Neuron (in vitro differentiated cells): ENCODE data around the gene NDRG3.
A peak's percentile ranks its signal among the peaks of the same experiment; 100 is the strongest.
"Not testable (repeated sequence)": the region's sequence is repeated elsewhere in the genome, so short reads cannot be mapped to it uniquely, and the experiment has no call there.

ENCODE experiments used
- H2AFZ ChIP-seq: one replicate; pipeline ENCODE4 v1.6.1; 2013; ENCODE audit warnings: low read depth, mild to moderate bottlenecking, inconsistent platforms, low read length, moderate library complexity
- H3K27me3 ChIP-seq: one replicate; pipeline ENCODE4 v1.6.1; 2013; ENCODE audit warnings: low read length; ENCODE audit not compliant: insufficient read depth
- H3K36me3 ChIP-seq: one replicate; pipeline ENCODE4 v1.6.1; 2013; ENCODE audit warnings: low read length; ENCODE audit not compliant: insufficient read depth
- H3K4me1 ChIP-seq: one replicate; pipeline ENCODE4 v1.6.1; 2013; ENCODE audit warnings: low read length; ENCODE audit not compliant: insufficient read depth
- H3K4me3 ChIP-seq: 2 replicates; pipeline ENCODE4 v1.5.1; 2013; ENCODE audit warnings: mild to moderate bottlenecking, low read length, moderate library complexity
- H3K9me3 ChIP-seq: one replicate; pipeline ENCODE4 v1.6.1; 2013; ENCODE audit warnings: low read length

The NDRG3 gene

DNA sequence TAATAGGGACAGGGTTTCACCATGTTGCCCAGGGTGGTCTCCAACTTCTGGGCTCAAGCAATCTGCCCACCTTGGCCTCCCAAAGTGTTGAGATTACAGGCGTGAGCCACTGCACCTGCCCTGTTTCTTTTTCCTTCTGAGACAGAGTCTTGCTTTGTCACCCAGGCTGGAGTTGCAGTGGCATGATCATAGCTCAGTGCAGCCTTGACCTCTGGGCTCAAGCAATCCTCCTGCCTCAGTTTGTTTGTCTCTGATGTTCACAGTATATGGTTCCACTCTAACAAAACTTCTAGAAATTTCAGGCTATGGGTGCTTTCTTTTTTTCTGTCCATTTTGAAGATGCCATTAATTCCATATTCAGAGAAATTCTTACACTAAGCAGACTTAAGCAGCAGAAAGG is 33.1 kb downstream of the NDRG3 start:
- no peak overlapping the region for H2AFZ ChIP-seq
- no peaks in the 10 kb centered on the region for H3K27me3 ChIP-seq
- no peaks in the 10 kb centered on the region for H3K9me3 ChIP-seq
- no peaks in the 10 kb centered on the region for H3K4me1 ChIP-seq
- H3K36me3 ChIP-seq, result no peaks in the 10 kb centered on the region
- H3K4me3 ChIP-seq, result no peak overlapping the region

DNA sequence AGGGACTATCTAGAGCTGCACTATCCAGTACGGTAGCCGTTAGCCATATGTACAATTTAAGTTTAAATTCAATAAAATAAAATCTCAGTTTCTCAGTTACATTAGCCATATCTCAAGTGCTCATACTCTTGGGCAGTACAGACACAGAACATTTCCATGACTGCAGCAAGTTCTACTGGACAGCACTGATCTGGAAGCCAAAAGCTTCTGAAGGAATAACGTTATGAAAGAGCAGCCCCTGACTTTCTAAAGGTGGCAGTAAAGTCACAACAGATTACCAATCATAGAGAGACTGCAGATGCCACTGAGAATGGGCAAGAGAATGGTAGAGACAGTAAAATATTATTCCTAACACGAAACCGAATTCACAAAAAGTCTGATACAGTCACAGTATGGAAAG is 36.8 kb downstream of the NDRG3 start:
- H3K9me3 ChIP-seq, result no peaks in the 10 kb centered on the region

DNA sequence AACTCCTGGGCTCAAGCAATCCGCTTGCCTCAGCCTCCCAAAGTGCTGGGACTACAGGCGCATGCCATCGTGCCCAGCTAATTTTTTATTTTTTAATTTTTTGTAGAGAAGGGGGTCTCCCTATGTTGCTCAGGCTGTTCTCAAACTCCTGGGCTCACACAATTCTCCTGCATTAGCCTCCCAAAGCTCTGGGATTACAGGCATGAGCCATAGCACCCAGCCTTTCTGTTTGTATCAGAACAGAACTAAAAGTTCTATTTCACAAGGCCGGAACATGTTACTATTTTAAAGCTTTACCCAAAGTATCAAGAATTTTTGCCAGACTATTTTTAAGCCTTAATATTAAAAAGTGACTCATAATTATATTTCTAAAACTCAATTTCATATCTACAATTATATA is 42.4 kb downstream of the NDRG3 start:
- no peaks in the 10 kb centered on the region for H3K9me3 ChIP-seq
- H3K27me3 ChIP-seq, result no peaks in the 10 kb centered on the region
- H2AFZ ChIP-seq, result no peak overlapping the region

More for the DNA sequence above, 36.8 kb downstream of the NDRG3 start:
- Histone ChIP-seq H3K27me3 (no peaks in the 10 kb centered on the region), H3K4me1 (no peaks in the 10 kb centered on the region), H3K36me3 (no peaks in the 10 kb centered on the region), H3K4me3 (no peak overlapping the region), H2AFZ (no peak overlapping the region)

GRCh38 chr20:36700438-36700837 is 45.5 kb downstream of the NDRG3 start:
- no peaks in the 10 kb centered on the region for H3K36me3 ChIP-seq
- no peak overlapping the region for H2AFZ ChIP-seq
- H3K4me3 ChIP-seq, result no peak overlapping the region
- H3K27me3 ChIP-seq, result no peaks in the 10 kb centered on the region
- H3K4me1 ChIP-seq, result peaks cover 10% of the 10 kb centered on the region
- no peaks in the 10 kb centered on the region for H3K9me3 ChIP-seq

More for the DNA sequence above, 42.4 kb downstream of the NDRG3 start:
- Histone ChIP-seq H3K4me1 (peaks cover 10% of the 10 kb centered on the region), H3K36me3 (no peaks in the 10 kb centered on the region), H3K4me3 (no peak overlapping the region)

DNA sequence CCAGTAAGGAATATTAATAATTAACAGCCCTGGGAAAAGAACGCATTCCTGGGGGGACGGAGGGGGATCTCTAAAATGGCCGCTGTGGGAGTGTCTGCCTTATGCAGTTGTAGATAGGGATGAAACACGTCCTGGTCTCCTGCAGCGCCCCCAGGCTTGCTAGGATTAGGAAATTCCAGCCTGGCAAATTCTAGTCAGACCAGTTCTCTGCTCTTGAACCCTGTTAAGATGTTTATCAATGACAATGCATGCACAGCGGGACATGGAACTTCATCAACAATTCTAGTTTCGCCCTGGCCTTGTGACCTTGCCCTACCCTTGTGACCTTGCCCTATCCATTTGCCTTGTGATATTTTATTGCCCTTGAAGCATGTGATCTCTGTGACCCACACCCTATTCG is 50.4 kb downstream of the NDRG3 start:
- H3K9me3 ChIP-seq, H3K27me3 ChIP-seq, H3K36me3 ChIP-seq, H3K4me1 ChIP-seq, H2AFZ ChIP-seq, H3K4me3 ChIP-seq: not testable (repeated sequence)

- Histone ChIP-seq H3K36me3 (peaks cover 7% of the 10 kb centered on the region), H2AFZ (no peak overlapping the region), H3K9me3 (no peaks in the 10 kb centered on the region), H3K4me1 (no peaks in the 10 kb centered on the region), H3K27me3 (no peaks in the 10 kb centered on the region), H3K4me3 (no peak overlapping the region)
These were observed 57.3 kb downstream of the NDRG3 start for GRCh38 chr20:36688630-36689029.

- Histone ChIP-seq H3K27me3 (no peaks in the 10 kb centered on the region), H3K9me3 (no peaks in the 10 kb centered on the region), H3K4me1 (no peaks in the 10 kb centered on the region), H3K36me3 (peaks cover 7% of the 10 kb centered on the region), H3K4me3 (no peak overlapping the region), H2AFZ (no peak overlapping the region)
These were observed 58.0 kb downstream of the NDRG3 start for GRCh38 chr20:36687850-36688249.

DNA sequence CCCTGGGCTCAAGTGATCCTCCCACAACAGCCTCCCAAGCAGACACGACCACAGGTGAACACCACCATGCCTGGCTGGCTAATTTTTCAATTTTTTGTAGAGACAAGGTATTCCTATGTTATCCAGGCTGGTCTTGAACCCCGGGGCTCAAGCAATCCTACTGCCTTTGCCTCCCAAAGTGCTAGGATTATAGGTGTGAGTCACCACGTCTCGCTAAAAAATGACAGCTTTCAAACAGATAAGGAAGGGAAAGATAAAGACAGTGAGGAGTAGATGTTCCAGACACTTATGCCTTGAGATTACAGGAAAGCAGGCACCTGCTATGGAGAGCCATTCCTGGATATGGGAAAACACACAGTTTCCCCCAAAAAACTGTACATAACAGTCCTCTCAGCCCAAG is 58.9 kb downstream of the NDRG3 start:
- Histone ChIP-seq H3K9me3 (no peaks in the 10 kb centered on the region), H3K36me3 (peaks cover 7% of the 10 kb centered on the region), H3K4me1 (no peaks in the 10 kb centered on the region), H2AFZ (no peak overlapping the region), H3K4me3 (no peak overlapping the region), H3K27me3 (no peaks in the 10 kb centered on the region)

GRCh38 chr20:36686504-36686903 is 59.4 kb downstream of the NDRG3 start:
- Histone ChIP-seq H3K9me3 (no peaks in the 10 kb centered on the region), H3K4me1 (no peaks in the 10 kb centered on the region), H3K4me3 (no peak overlapping the region), H3K36me3 (peaks cover 7% of the 10 kb centered on the region), H2AFZ (no peak overlapping the region), H3K27me3 (no peaks in the 10 kb centered on the region)

GRCh38 chr20:36684747-36685146 is 61.1 kb downstream of the NDRG3 start:
- no peaks in the 10 kb centered on the region for H3K27me3 ChIP-seq
- H2AFZ ChIP-seq, result no peak overlapping the region
- peaks cover 7% of the 10 kb centered on the region for H3K36me3 ChIP-seq
- no peaks in the 10 kb centered on the region for H3K4me1 ChIP-seq
- no peaks in the 10 kb centered on the region for H3K9me3 ChIP-seq
- H3K4me3 ChIP-seq, result no peak overlapping the region

- Histone ChIP-seq H3K4me1 (no peaks in the 10 kb centered on the region), H3K4me3 (no peak overlapping the region), H2AFZ (no peak overlapping the region), H3K36me3 (peaks cover 7% of the 10 kb centered on the region), H3K9me3 (no peaks in the 10 kb centered on the region), H3K27me3 (no peaks in the 10 kb centered on the region)
These were observed 63.6 kb downstream of the NDRG3 start for GRCh38 chr20:36682311-36682710.

GRCh38 chr20:36677422-36677771 is 68.5 kb downstream of the NDRG3 start:
- no peaks in the 10 kb centered on the region for H3K4me1 ChIP-seq
- H3K27me3 ChIP-seq, result no peaks in the 10 kb centered on the region
- no peak overlapping the region for H2AFZ ChIP-seq
- no peaks in the 10 kb centered on the region for H3K9me3 ChIP-seq
- no peaks in the 10 kb centered on the region for H3K36me3 ChIP-seq
- H3K4me3 ChIP-seq, result peak overlapping the region; percentile 51

DNA sequence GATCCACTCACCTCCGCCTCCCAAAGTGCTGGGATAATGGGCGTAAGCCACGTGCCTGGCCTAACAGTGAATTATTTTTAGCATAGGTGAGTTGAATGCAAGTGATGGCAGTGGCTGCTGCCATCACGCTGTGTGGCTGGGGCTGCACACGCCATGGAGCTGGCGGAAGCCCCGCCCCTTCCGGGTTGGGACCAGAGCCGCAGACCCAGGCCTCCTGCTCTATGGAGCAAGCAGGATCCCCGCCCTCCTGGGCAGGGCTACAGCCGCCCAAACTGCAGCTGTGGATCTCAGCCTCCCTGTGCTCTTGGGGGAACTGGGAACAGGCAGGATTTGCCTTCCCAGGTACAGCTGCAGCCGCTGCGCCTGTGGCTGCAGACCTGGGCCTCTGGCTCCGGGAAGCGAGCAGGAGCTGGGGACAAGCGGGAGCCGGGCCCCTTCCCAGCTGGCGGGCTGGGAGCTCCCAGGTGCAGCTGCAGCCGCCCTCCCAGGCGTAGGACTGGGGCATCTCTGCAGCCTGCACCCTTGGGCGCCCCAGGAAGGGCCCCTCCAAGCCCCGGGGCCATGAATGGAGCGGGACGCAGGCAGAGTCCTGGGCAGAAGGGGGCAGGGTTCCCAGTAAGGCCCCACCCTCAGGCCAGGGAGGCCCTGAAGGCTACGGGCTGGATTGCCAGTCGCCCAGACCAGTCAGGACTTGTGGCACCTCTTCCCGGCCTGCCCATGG is 69.0 kb downstream of the NDRG3 start:
- no peaks in the 10 kb centered on the region for H3K27me3 ChIP-seq
- H2AFZ ChIP-seq, result peak overlapping the region; percentile 69
- H3K4me1 ChIP-seq, result no peaks in the 10 kb centered on the region
- peak overlapping the region; percentile 51 for H3K4me3 ChIP-seq
- no peaks in the 10 kb centered on the region for H3K36me3 ChIP-seq
- H3K9me3 ChIP-seq, result no peaks in the 10 kb centered on the region

DNA sequence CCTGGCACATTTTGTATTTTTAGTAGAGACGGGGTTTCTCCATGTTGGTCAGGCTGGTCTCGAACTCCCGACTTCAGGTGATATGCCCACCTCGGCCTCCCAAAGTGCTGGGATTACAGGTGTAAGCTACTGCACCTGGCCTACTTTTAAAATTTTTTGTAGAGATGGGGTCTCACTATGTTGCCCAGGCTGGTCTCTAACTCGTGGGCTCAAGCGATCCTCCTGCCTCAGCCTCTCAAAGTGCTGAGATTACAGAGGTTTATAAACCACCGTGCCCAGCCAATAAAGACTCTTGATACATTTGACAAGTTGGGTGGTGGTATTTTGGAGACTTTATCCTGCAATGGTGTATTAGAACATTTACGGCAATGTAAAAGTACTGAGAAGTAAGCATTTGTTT is 70.3 kb downstream of the NDRG3 start:
- H3K27me3 ChIP-seq, H3K36me3 ChIP-seq, H3K4me1 ChIP-seq, H3K4me3 ChIP-seq, H2AFZ ChIP-seq, H3K9me3 ChIP-seq: not testable (repeated sequence)
